HG03064 (cell line): ENCODE measurements around the gene CUTA.
"Not testable (repeated sequence)": the region's sequence is repeated elsewhere in the genome, so short reads cannot be mapped to it uniquely, and the experiment has no call there.

Experiments
- ATAC-seq: cut with Tn5 transposase; IDR thresholded peaks from one replicate; pipeline ENCODE4 v1.9.1; 2021; ENCODE audit warnings: low read depth; ENCODE audit not compliant: unreplicated experiment

Gene CUTA

GRCh38 chr6:33407132-33407718, 10.7 kb downstream of the CUTA start:
- ATAC-seq: no peak

- ATAC-seq: no peak
Measured at GRCh38 chr6:33406126-33406525, 11.8 kb downstream of the CUTA start.

GRCh38 chr6:33405386-33405940, 12.4 kb downstream of the CUTA start:
- no peak for ATAC-seq

- ATAC-seq: no peak
Measured at GRCh38 chr6:33404884-33405283, 13.0 kb downstream of the CUTA start.

GRCh38 chr6:33399881-33400280, 18.0 kb downstream of the CUTA start:
- not testable (repeated sequence) for ATAC-seq

GRCh38 chr6:33398601-33399000, 19.3 kb downstream of the CUTA start:
- not testable (repeated sequence) for ATAC-seq

- no peak for ATAC-seq
Measured at GRCh38 chr6:33397541-33397940, 20.4 kb downstream of the CUTA start.

- ATAC-seq: no peak
Measured at GRCh38 chr6:33392979-33393378, 24.9 kb downstream of the CUTA start.

- no peak for ATAC-seq
Measured at GRCh38 chr6:33392595-33392948, 25.3 kb downstream of the CUTA start.

GRCh38 chr6:33391922-33392594, 25.8 kb downstream of the CUTA start:
- ATAC-seq: peak; percentile 7

- peak; percentile 70 for ATAC-seq
Measured at GRCh38 chr6:33391278-33391921, 26.5 kb downstream of the CUTA start, which contains the start of gene KIFC1. TSS of gene KIFC1 (plus strand) at chr6:33391823. CDS start at chr6:33391986, 163 bp downstream.

- no peak for ATAC-seq
Measured at GRCh38 chr6:33390767-33391277, 27.1 kb downstream of the CUTA start.

GRCh38 chr6:33390173-33390572, 27.7 kb downstream of the CUTA start:
- ATAC-seq: no peak

GRCh38 chr6:33384581-33385020, 33.3 kb downstream of the CUTA start:
- no peak for ATAC-seq

GRCh38 chr6:33383427-33384185, 34.3 kb downstream of the CUTA start:
- ATAC-seq: no peak

- no peak for ATAC-seq
Measured at GRCh38 chr6:33380272-33380981, 37.5 kb downstream of the CUTA start.

- ATAC-seq: not testable (repeated sequence)
Measured at GRCh38 chr6:33379184-33379583, 38.7 kb downstream of the CUTA start.

GRCh38 chr6:33377171-33377570, 40.7 kb downstream of the CUTA start:
- no peak for ATAC-seq

GRCh38 chr6:33375143-33375671, 42.7 kb downstream of the CUTA start:
- ATAC-seq: no peak
